MM.1S (cell line): ENCODE results near the gene NRM.

Source experiments
- DNase-seq: peaks from one replicate; pipeline ENCODE4 v3.0.0-alpha.2; 2015
- H2AFZ ChIP-seq: fragments of 300-600 bp; sonication (generic); 2 replicates; pipeline ENCODE4 v1.6.0; 2016; ENCODE audit warnings: antibody characterized with exemption, low read length
- H3F3A ChIP-seq: fragments of 300-600 bp; sonication (generic); 2 replicates; pipeline ENCODE4 v1.6.1; 2016; ENCODE audit warnings: mild to moderate bottlenecking, antibody characterized with exemption, low read length, moderate library complexity, mixed read lengths; ENCODE audit not compliant: insufficient read depth
- H3K27ac ChIP-seq: fragments of 300-600 bp; sonication (generic); 2 replicates; pipeline ENCODE4 v1.5.1; 2016; ENCODE audit warnings: mild to moderate bottlenecking, low read length
- H3K27me3 ChIP-seq: fragments of 300-600 bp; sonication (generic); replicated peaks from 2 replicates; pipeline ENCODE4 v1.6.0; 2016; ENCODE audit warnings: low read length; ENCODE audit not compliant: insufficient read depth
- H3K36me3 ChIP-seq: fragments of 300-600 bp; sonication (generic); replicated peaks from 2 replicates; pipeline ENCODE4 v1.6.1; 2016; ENCODE audit warnings: mild to moderate bottlenecking, low read length, mixed read lengths; ENCODE audit not compliant: insufficient read depth
- H3K4me1 ChIP-seq: fragments of 300-600 bp; sonication (generic); 2 replicates; pipeline ENCODE4 v1.6.1; 2016; ENCODE audit warnings: low read length, mixed read lengths
- H3K4me2 ChIP-seq: fragments of 300-600 bp; sonication (generic); 2 replicates; pipeline ENCODE4 v1.6.0; 2016; ENCODE audit warnings: low read depth, low read length
- H3K4me3 ChIP-seq: fragments of 300-600 bp; sonication (generic); 2 replicates; pipeline ENCODE4 v1.5.1; 2016; ENCODE audit warnings: low read length, mixed read lengths
- H3K79me2 ChIP-seq: fragments of 300-600 bp; sonication (generic); 2 replicates; pipeline ENCODE4 v1.6.1; 2016; ENCODE audit warnings: mixed run types, low read length, mixed read lengths
- H3K9ac ChIP-seq: fragments of 300-600 bp; sonication (generic); 2 replicates; pipeline ENCODE4 v1.6.1; 2016; ENCODE audit warnings: low read length, mixed read lengths
- H3K9me2 ChIP-seq: fragments of 300-600 bp; sonication (generic); replicated peaks from 2 replicates; pipeline ENCODE4 v1.6.1; 2016; ENCODE audit warnings: mild to moderate bottlenecking, low read length, mixed read lengths; ENCODE audit not compliant: insufficient read depth
- H3K9me3 ChIP-seq: fragments of 300-600 bp; sonication (generic); replicated peaks from 2 replicates; pipeline ENCODE4 v1.6.1; 2016; ENCODE audit warnings: mild to moderate bottlenecking, low read length, mixed read lengths; ENCODE audit not compliant: insufficient read depth
- H4K20me1 ChIP-seq: fragments of 300-600 bp; sonication (generic); 2 replicates; pipeline ENCODE4 v1.6.1; 2016; ENCODE audit warnings: mild to moderate bottlenecking, low read length, moderate library complexity, mixed read lengths; ENCODE audit not compliant: insufficient read depth
- CTCF ChIP-seq: fragments of 300-600 bp; sonication (generic); IDR thresholded peaks from 2 replicates; pipeline ENCODE4 v1.5.1; 2016; ENCODE audit warnings: antibody characterized with exemption, low read length, mixed read lengths
- EZH2 ChIP-seq: fragments of 300-600 bp; sonication (generic); optimal IDR thresholded peaks from 2 replicates; pipeline ENCODE3; 2017; ENCODE audit warnings: low read depth, mild to moderate bottlenecking, antibody characterized with exemption, low read length, mixed read lengths
- EZH2phosphoT487 ChIP-seq: fragments of 300-600 bp; sonication (generic); IDR thresholded peaks from 2 replicates; pipeline ENCODE4 v1.6.1; 2018; ENCODE audit warnings: antibody characterized with exemption, low read length

Gene NRM

DNA sequence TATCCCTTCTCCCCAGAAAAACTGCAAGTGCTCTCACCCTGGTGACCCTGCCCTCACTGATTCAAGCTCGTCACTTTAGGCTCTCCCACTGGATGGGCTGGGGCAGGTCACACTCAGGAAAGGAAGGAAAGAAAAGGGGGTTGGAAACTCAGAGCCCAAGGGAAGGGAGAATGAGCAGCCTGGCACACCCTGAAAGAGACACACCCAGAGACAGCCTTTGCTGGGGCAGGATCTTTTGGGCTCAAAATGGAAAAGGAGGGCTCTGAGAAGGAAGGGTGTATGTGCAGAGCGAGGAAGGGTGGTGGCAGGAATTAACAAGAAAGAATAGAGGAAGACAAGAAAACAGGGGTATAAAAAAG is 6.8 kb downstream of the NRM start:
- H3K27ac ChIP-seq, result peak overlapping the region; percentile 80; the same call in 1 of the 2 replicates
- no peak overlapping the region for H2AFZ ChIP-seq
- no peaks in the 10 kb centered on the region for H3K9me2 ChIP-seq
- peaks cover 75% of the 10 kb centered on the region for H3K79me2 ChIP-seq
- peaks cover 32% of the 10 kb centered on the region for H3K4me1 ChIP-seq
- H3K36me3 ChIP-seq, result no peaks in the 10 kb centered on the region
- H3K27me3 ChIP-seq, result no peaks in the 10 kb centered on the region
- TF ChIP-seq EZH2 (no peak), EZH2phosphoT487 (no peak), CTCF (no peak)
- no peaks in the 10 kb centered on the region for H3K9me3 ChIP-seq
- peak overlapping the region; percentile 91 for H3K4me2 ChIP-seq
- H3F3A ChIP-seq, result peaks cover 55% of the 10 kb centered on the region
- no peak for DNase-seq
- peak overlapping the region; percentile 53 for H3K9ac ChIP-seq
- peak overlapping the region; percentile 87 for H3K4me3 ChIP-seq
- no peaks in the 10 kb centered on the region for H4K20me1 ChIP-seq

GRCh38 chr6:30683183-30683979 is 7.4 kb downstream of the NRM start:
- no peaks in the 10 kb centered on the region for H3K9me2 ChIP-seq
- peaks cover 32% of the 10 kb centered on the region for H3K4me1 ChIP-seq
- no peak for TF ChIP-seq EZH2
- no peak for TF ChIP-seq EZH2phosphoT487
- no peak for TF ChIP-seq CTCF
- H3K4me2 ChIP-seq, result peak overlapping the region; percentile 91
- H3F3A ChIP-seq, result peaks cover 52% of the 10 kb centered on the region
- H4K20me1 ChIP-seq, result no peaks in the 10 kb centered on the region
- H3K9me3 ChIP-seq, result no peaks in the 10 kb centered on the region
- DNase-seq, result no peak
- no peaks in the 10 kb centered on the region for H3K27me3 ChIP-seq
- H3K27ac ChIP-seq, result peak overlapping the region; percentile 80
- peak overlapping the region; percentile 87 for H3K4me3 ChIP-seq
- no peaks in the 10 kb centered on the region for H3K36me3 ChIP-seq
- H3K79me2 ChIP-seq, result peaks cover 80% of the 10 kb centered on the region
- H2AFZ ChIP-seq, result no peak overlapping the region
- H3K9ac ChIP-seq, result peak overlapping the region; percentile 53

GRCh38 chr6:30682143-30683117 is 8.4 kb downstream of the NRM start:
- H3K79me2 ChIP-seq, result peaks cover 84% of the 10 kb centered on the region
- peak overlapping the region; percentile 53 for H3K9ac ChIP-seq
- peaks cover 24% of the 10 kb centered on the region for H3K4me1 ChIP-seq
- peaks cover 47% of the 10 kb centered on the region for H3F3A ChIP-seq
- TF ChIP-seq CTCF (no peak), EZH2 (no peak), EZH2phosphoT487 (no peak)
- no peaks in the 10 kb centered on the region for H3K36me3 ChIP-seq
- no peaks in the 10 kb centered on the region for H3K9me3 ChIP-seq
- H2AFZ ChIP-seq, result 0 out of 2 replicates have a peak overlapping the region, but pooled peaks have one; percentile 29
- DNase-seq, result peak; percentile 92
- peak overlapping the region; percentile 91 for H3K4me2 ChIP-seq
- no peaks in the 10 kb centered on the region for H4K20me1 ChIP-seq
- H3K27me3 ChIP-seq, result no peaks in the 10 kb centered on the region
- H3K27ac ChIP-seq, result peak overlapping the region; percentile 80
- peak overlapping the region; percentile 87 for H3K4me3 ChIP-seq
- no peaks in the 10 kb centered on the region for H3K9me2 ChIP-seq
